ENCODE results near the gene ADCY9.
A peak's percentile ranks its signal among the peaks of the same experiment; 100 is the strongest.

Gene ADCY9

DNA sequence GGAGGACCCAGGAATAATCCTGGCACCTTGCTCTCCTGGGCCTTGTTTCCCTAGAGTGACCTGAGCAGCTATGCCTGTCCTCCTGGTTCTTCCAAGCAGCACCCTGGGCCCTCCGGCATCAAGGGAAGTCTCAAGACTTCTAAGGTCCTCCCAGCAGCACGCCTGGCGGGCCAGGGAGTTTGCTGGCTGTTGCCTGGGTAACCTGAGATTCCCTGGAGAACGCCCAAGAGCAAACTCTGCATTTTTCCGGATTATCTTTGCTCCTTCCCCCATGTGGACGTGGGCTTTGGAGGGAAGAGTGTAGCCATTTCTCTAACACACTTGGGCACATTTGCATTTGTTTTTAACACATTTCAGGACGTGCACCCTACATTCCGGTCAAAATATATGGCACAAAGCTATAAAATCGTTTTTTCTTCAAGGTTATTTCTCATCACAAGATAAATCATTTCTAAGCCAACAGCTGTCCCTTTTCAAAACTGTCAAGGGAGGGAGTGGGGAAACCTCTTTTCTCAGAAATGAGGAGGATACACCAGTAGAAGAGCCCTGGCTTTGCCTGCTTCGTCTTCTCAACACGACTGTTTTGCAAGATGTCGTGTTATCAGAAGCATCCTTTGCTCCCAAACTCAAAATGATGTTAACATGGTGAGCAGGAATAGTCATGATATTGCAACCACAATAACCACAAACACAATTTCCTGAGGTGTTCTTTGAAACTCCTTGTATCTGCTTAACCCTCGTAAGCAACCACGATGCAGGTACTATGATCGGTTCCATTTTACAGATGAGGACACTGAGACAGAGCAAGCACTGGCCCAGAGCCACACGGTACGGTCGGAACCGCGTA lies 116.5 kb downstream of the ADCY9 start:
- no peak for DNase-seq

DNA sequence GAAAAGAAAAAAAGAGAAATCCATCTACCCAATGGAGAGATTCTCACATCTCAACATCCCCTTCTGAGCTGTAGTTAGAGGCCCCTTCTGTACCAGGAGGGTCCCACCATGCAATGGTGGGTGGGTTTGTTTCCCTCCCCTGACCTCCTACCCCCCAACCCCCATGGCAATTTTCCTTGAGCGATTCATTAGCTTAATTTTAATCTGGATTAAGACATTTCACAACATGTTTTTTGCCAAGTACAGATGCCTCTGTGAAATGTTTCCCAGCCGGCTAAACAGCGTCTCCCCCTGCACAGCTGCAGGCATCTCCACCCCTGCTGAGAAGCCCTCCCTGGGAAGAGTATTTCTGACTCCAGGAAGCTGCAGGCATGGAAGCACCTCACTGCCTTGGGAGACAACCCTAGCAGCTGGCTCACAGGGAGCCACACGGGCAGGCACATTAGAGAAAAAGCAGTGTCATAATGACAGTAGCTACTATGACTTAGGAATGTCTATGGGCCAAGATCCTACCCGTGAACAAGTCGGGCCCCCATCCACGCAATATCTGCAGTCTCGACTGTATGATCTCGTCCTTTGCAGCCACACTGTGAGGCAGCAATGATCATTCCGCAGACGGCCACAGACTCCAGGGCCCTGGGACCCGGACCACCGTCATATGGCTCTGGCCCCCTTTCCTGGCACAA lies 117.3 kb downstream of the ADCY9 start:
- DNase-seq: no peak

GRCh38 chr16:3997231-3997841 lies 118.9 kb downstream of the ADCY9 start:
- no peak for DNase-seq

DNA sequence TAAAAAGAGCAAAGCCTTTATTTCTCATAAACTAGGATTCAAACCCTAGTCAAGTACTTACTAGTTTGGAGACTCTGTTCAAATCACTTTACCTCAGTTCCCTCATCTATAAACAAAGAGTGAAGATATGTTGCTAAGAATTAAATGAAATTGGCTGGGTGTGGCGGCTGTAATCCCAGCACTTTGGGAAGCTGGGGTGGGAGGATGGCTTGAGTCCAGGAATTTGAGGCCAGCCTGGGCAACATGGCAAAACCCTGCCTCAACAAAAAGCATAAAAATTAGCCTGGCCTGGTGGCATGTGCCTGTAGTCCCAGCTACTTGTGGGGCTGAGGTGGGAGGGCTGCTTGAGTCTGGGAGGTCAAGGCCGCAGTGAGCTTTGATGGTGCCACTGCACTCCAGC lies 121.2 kb downstream of the ADCY9 start:
- DNase-seq: no peak

DNA sequence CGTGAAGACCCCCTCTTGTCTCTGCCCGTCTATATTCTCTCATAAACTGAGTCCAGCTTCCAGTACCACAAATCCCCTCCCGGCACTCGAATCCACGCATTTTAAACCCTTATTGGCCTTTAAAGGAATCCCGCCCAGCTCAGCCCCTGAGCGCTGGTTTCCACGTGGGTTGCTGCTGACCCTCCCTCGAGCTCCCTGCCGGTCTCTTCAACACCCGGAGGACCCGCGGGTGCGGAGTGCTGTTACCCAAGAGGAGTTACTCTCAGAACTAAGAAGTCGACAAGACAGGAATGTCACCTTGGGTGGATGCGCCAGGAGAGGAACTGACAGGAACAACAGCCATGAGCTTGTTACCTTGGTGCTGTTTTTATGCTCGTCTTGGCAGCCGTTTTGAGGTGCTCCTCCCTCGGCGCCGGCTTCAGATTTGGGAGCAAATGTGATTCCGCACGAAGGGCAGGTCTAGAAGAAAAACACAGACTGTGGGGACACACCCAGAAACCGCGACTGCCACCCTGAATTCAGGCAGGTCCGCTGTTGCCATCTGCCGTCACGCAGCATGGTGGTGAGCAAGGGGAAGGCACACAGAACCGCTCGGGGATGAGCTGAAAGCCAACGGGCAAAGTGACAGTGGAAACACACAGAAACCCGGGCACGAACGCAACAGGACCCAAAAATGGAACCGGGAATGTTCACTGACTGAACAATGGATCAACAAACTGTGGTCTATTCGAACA lies 123.0 kb downstream of the ADCY9 start:
- no peak for DNase-seq

- no peak for DNase-seq
Observed at GRCh38 chr16:3992297-3993051, 123.8 kb downstream of the ADCY9 start.

- no peak for DNase-seq
Observed at GRCh38 chr16:3988824-3989223, 127.4 kb downstream of the ADCY9 start.

GRCh38 chr16:3988011-3988410 lies 128.2 kb downstream of the ADCY9 start:
- DNase-seq: no peak

- DNase-seq: no peak
Observed at GRCh38 chr16:3987231-3987630, 129.0 kb downstream of the ADCY9 start.

- DNase-seq: no peak
Observed at GRCh38 chr16:3986235-3986544, 130.1 kb downstream of the ADCY9 start.

DNA sequence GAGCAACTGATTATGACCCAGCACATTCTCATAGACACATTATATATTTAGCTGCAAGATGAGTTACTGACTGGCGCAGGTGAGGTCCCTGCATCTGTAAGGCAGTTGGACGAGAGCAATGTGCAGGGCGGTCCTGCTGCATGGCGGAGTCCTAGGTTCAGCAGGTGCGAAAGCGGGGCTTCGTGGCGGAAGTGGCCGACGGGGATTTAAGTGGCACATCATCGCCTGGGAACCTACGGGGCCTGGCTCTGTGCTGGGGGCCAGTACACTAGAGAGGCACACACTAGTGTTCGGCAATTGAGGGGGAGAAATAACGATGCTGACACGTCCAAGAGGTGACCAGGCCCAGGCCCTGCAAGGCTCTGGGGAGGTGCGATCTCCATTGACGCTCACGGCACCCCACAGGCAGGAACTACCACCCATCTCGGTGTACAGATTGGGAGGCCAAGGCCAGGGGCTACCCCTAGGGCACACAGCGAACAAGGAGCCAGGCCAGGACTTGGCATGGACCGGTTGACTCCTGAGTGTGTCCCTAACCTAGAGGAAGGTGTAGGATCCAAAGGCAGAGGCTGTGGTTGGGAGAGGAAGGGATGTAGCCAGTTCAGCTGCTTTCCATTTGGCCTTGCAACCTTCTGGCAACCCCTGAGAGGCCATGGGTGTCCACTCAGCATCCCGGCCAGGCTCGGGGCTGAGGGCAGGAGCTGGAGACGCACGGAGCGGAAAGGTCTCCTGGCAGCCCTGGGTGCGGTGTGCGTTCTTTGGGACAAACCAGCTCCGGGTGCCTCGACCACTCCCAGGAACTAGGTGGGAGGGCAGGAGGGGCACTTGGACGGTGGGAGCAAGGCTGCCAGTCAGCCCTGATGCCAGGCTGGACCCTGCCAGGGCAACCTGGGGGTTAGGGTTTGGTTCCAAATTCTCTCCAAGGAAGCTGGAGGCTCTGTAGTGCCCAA lies 131.9 kb downstream of the ADCY9 start:
- DNase-seq: no peak

GRCh38 chr16:3983081-3983520 lies 133.1 kb downstream of the ADCY9 start:
- DNase-seq: peak; percentile 23

GRCh38 chr16:3982216-3982615 lies 134.0 kb downstream of the ADCY9 start:
- no peak for DNase-seq

DNA sequence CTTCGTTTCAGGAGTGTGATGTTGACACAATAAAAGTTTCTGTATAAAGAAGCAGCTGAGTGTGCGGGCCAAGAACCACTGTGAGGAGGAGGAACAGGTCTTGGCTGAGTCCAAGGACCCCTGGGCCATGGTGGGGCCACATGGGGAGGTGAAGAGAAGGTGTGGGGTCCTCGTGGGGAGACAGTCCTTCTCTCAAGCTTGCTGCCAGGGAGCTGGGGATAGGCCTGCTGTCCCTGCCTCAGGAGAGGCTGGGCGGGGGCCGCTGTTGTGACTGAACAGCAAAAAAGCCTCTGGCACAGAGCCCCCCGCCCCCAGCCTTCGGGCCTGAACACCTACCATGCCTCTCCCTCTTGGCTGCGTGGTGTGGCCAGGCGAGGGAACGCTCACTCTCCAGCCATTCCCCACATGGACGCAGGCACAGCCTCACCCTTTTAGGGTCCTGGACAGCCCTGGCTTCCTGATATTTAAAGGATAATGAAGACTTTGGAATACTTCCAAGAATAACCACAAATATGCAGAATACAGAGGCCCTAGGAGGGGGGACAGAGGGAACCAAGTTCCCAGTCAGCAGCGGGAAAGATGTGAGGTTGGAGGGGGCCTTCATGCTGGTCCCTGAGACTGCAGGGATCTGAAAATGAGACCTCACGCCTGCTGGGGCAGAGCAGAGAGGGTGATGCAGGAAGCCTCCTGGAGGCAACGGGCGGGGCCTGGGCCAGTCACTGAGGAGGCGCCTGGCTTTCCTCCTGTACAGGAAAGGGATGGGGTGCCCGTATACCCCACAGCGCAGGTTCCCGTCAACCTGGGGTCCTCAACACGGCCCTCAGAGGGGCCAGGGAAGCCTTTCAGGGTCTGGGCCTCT lies 135.8 kb downstream of the ADCY9 start:
- DNase-seq: no peak

DNA sequence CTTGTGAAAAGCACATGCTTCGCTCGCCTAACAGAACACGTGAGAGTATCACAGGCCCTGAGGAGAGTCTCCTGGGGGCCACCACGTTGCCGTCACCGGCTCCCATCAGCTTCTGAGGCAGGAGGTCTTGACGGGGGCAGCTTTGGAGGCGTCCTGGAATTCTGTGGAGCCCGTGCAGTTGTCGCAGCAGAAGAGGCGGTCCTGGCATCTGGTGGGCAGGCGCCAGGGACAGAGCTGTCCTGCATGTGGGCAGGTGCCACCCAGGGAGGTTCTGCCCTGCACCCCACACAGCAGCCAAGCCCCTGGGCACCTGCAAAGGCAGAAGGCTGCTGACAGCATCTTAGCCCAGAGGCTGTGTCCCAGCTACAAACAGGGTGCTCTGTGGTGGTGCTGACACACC lies 136.7 kb downstream of the ADCY9 start:
- DNase-seq: no peak

GRCh38 chr16:3979070-3979469 lies 137.2 kb downstream of the ADCY9 start:
- DNase-seq: no peak

GRCh38 chr16:3977376-3977775 lies 138.9 kb downstream of the ADCY9 start:
- no peak for DNase-seq

GRCh38 chr16:3974751-3975150 lies 141.5 kb downstream of the ADCY9 start:
- DNase-seq: no peak

- DNase-seq: no peak
Observed at GRCh38 chr16:3971706-3972105, 144.5 kb downstream of the ADCY9 start.

DNA sequence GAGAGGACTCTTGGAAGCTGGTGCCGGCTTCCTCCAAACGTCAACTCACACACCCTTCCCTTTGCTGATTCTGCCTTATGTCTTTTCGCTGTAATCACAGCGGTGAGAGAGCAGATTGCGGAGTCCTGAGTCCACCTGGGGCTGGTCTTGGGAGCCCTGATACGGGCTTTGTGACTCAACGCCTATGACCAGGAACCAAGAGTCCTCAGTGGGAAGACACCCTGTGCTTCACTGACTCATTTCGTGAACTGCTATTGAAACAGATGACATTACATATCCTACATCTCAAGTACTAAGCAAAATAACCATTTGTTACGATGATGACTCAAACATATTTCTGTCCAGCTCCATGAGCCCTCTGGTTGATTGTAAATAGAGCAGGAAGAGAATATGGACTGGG lies 145.0 kb downstream of the ADCY9 start:
- no peak for DNase-seq
